NT2/D1 (cell line): ENCODE results near the gene TMEM245.
"Not testable (repeated sequence)": the region's sequence is repeated elsewhere in the genome, so short reads cannot be mapped to it uniquely, and the experiment has no call there.

ENCODE experiments used
- DNase-seq: peaks from one replicate; pipeline ENCODE4 v3.0.0-alpha.2; 2011; ENCODE audit warnings: low read depth, low spot score
- H3K27me3 ChIP-seq: 2 replicates; pipeline ENCODE4 v1.6.0; 2011; ENCODE audit warnings: mild to moderate bottlenecking; ENCODE audit not compliant: insufficient read length, insufficient read depth
- H3K36me3 ChIP-seq: 2 replicates; pipeline ENCODE4 v1.6.1; 2011; ENCODE audit warnings: mild to moderate bottlenecking, low read length, mixed read lengths; ENCODE audit not compliant: insufficient read depth, insufficient read length
- H3K4me1 ChIP-seq: 2 replicates; pipeline ENCODE4 v1.5.1; 2011; ENCODE audit not compliant: insufficient read depth, insufficient read length
- H3K4me3 ChIP-seq: 2 replicates; pipeline ENCODE4 v1.5.1; 2011; ENCODE audit warnings: low read depth; ENCODE audit not compliant: insufficient read length
- H3K9ac ChIP-seq: 2 replicates; pipeline ENCODE4 v1.6.0; 2011; ENCODE audit warnings: low read depth; ENCODE audit not compliant: insufficient read length
- H3K9me3 ChIP-seq: 2 replicates; pipeline ENCODE4 v1.5.1; 2011; ENCODE audit warnings: mild to moderate bottlenecking, low read length; ENCODE audit not compliant: insufficient read depth
- SUZ12 ChIP-seq: IDR thresholded peaks from 2 replicates; pipeline ENCODE4 v1.6.1; 2011; ENCODE audit not compliant: insufficient read length, insufficient read depth; ENCODE audit errors: extremely low read depth
- YY1 ChIP-seq: IDR thresholded peaks from 2 replicates; pipeline ENCODE4 v1.6.1; 2011; ENCODE audit not compliant: insufficient read length, insufficient read depth
- ZNF274 ChIP-seq: IDR thresholded peaks from 2 replicates; pipeline ENCODE4 v1.6.1; 2011; ENCODE audit warnings: mild to moderate bottlenecking, low read depth, low read length

TMEM245 gene

DNA sequence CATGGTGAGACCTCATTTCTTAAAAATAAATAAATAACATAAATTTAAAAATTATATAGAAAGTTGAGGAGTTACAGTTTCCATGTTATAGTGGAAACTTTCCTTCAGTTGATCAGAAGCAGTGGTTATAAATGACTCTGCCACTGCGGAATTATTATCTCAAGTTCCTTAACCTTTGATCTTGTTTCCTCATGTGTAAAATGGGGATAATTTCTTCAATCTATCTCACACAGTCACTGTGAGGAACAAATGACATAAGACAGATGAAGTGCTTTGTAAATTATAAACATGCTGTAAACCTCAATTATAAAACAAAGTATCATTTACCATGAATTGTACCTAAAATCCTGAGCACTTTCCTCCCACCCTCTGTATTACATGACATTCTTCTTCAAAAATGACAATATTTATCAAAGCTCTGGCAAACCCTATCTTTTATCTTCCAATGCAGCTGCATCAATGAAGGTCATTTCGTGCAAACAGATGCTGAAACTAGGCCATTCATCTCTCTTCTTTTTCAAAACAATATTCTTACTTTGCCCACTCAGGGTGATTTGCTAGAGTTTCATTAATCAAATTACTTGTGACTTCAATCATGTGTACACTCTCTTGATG lies 46.8 kb downstream of the TMEM245 start:
- no peak for DNase-seq
- H3K4me3 ChIP-seq: no peak overlapping the region
- no peak for TF ChIP-seq ZNF274
- TF ChIP-seq SUZ12: no peak
- no peak for TF ChIP-seq YY1
- H3K4me1 ChIP-seq: no peaks in the 10 kb centered on the region
- peaks cover 69% of the 10 kb centered on the region for H3K36me3 ChIP-seq
- H3K9ac ChIP-seq: no peak overlapping the region
- no peaks in the 10 kb centered on the region for H3K9me3 ChIP-seq
- no peaks in the 10 kb centered on the region for H3K27me3 ChIP-seq

DNA sequence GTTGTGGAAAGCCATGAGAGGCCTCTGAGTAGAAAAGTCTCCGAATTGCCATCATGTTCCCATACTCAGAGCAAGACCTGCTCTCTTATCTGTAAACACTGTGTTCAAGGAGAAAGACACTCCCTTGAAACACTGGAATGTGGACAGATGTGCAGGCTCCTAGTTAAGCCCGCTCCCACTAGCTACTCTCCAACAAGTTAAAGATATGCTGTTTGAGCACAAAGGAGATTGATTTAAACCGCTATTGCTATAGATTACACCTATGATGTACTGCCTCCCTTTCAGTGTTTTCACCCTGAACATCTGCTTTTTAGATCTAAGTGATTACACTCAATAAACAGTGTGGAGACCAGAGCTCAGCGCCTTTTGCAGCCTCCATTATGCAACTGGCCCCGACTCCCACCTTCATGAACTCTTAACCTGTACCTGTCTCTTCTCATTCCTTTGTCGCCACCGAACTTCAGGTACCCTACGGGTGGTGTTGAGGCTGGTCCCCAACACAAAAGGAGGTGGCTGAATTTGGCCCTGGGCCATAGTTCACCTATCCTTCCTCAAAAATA lies 47.5 kb downstream of the TMEM245 start:
- Histone ChIP-seq H3K9ac (no peak overlapping the region), H3K9me3 (no peaks in the 10 kb centered on the region), H3K4me3 (no peak overlapping the region), H3K4me1 (no peaks in the 10 kb centered on the region), H3K27me3 (no peaks in the 10 kb centered on the region), H3K36me3 (peaks cover 75% of the 10 kb centered on the region)
- TF ChIP-seq ZNF274 (no peak), SUZ12 (no peak), YY1 (no peak)
- no peak for DNase-seq

DNA sequence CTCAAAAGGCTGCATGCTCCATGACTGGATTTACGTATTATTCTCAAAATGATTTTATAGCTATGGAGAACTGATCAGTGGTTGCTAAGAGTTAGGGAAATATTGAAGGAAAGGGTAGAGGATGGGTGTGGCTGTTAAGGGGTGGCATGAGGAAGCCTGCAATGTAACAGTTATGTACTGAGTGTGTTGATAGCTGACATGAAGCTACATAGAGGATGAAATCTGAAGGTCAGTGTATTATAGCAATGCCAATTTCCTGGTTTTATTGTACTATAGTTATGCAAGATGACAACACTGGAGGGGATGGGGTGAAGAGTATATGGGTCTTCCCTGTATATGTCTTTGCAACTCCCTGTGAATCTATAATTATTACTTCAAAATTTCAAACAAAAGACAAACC lies 51.0 kb downstream of the TMEM245 start:
- peaks cover 79% of the 10 kb centered on the region for H3K36me3 ChIP-seq
- no peaks in the 10 kb centered on the region for H3K27me3 ChIP-seq
- no peaks in the 10 kb centered on the region for H3K4me1 ChIP-seq
- no peak for DNase-seq
- no peak overlapping the region for H3K9ac ChIP-seq
- TF ChIP-seq SUZ12: no peak
- TF ChIP-seq YY1: no peak
- TF ChIP-seq ZNF274: no peak
- no peaks in the 10 kb centered on the region for H3K9me3 ChIP-seq
- H3K4me3 ChIP-seq: no peak overlapping the region

DNA sequence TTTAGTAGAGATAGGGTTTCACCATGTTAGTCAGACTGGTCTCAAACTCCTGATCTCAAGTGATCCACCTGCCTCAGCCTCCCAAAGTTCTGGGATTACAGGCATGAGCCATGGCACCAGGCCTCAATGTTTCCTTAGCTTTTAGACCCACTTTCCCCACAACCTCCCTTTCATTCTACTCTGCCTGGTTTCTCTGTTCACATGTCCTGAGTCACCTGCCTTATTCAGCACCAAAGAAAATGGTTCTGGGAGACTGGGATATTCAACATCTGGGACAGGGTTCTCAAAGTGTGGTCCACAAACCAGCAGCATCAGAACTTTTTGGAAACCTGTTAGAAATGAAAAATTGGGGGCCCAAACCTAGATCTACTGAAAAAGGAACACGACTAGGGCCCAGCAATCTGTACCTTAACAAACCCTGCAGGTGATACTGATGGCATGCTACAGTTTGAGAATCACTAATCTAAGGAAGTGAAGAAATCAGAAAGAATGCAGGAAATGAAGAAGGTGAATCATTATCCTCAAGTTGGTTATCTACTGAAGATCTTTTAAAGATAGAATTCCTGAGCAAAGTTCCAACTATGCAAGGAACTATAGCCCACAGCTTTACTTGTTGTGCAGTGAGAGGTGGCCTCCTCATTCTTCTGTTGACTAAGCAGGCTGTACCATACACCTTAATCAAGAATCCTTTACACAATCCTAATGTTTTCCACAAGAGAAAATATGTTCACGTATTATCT lies 54.6 kb downstream of the TMEM245 start:
- Histone ChIP-seq H3K4me1 (no peaks in the 10 kb centered on the region), H3K27me3 (no peaks in the 10 kb centered on the region), H3K9me3 (no peaks in the 10 kb centered on the region), H3K36me3 (peaks cover 75% of the 10 kb centered on the region), H3K4me3 (no peak overlapping the region), H3K9ac (no peak overlapping the region)
- TF ChIP-seq ZNF274: no peak
- no peak for TF ChIP-seq SUZ12
- no peak for TF ChIP-seq YY1
- DNase-seq: no peak

DNA sequence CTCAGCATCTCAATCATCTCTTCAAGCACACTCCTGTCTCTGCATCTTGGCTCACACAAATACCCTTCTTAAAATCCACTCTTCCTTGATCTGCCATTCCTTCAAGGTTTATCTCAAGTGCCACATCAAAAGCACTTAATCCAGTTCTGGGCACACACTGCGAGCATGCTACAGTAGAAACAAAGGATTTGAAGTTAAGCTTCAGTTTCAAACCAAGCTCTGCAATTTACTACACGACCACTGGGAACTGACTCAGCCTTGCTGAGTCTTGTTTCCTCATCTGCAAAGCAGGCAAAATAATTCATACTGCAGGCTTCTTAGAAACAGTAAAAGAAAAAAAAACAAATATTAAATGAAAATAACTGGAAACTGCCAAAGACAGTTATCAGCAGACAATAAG lies 56.0 kb downstream of the TMEM245 start:
- TF ChIP-seq YY1 (no peak), SUZ12 (no peak), ZNF274 (no peak)
- H3K36me3 ChIP-seq: peaks cover 74% of the 10 kb centered on the region
- DNase-seq: no peak

DNA sequence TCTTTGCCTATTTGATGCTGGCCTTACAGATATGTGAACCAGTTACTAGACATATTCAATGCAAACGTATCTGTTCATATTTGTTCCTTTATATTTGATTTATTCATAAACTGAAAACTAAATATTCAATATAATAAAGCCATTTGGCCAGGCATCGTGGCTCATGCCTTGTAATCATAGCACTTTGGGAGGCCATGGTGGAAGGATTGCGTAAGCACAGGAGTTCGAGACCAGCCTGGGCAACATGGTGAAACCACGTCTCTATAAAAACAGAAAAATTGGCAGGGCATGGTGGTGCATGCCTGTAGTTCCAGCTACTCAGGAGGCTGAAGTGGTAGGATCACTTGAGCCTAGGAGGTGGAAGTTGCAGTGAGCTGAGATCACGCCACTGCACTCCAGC lies 57.2 kb downstream of the TMEM245 start:
- Histone ChIP-seq H3K9ac (no peak overlapping the region), H3K4me3 (no peak overlapping the region), H3K27me3 (no peaks in the 10 kb centered on the region), H3K4me1 (no peaks in the 10 kb centered on the region), H3K9me3 (no peaks in the 10 kb centered on the region), H3K36me3 (peaks cover 69% of the 10 kb centered on the region)
- no peak for DNase-seq
- TF ChIP-seq SUZ12 (no peak), ZNF274 (no peak), YY1 (no peak)

More for the DNA sequence above, 56.0 kb downstream of the TMEM245 start:
- Histone ChIP-seq H3K9me3 (no peaks in the 10 kb centered on the region), H3K27me3 (no peaks in the 10 kb centered on the region), H3K4me1 (no peaks in the 10 kb centered on the region), H3K9ac (no peak overlapping the region), H3K4me3 (no peak overlapping the region)

DNA sequence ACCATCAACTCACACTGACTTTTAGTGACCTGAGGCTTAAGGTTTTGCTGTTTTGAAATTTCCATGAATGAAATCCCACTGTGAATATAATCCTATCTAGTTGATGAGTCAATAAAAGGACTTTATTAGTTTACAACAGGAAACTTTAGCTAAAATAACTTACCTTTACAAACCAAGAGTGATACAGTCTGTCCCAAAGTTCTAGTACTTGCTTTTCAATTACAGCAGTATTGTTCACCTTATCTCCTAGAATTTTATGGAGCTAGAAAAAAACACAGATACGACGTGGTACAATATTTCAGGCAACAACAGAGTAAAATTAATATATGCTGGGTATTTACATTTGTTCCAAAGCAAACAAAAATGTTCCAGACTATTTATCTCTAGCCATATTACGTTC lies 59.6 kb downstream of the TMEM245 start:
- Histone ChIP-seq H3K9me3 (no peaks in the 10 kb centered on the region), H3K4me3 (no peak overlapping the region), H3K36me3 (peaks cover 77% of the 10 kb centered on the region), H3K9ac (no peak overlapping the region), H3K4me1 (no peaks in the 10 kb centered on the region), H3K27me3 (no peaks in the 10 kb centered on the region)
- no peak for DNase-seq
- TF ChIP-seq SUZ12 (no peak), ZNF274 (no peak), YY1 (no peak)

DNA sequence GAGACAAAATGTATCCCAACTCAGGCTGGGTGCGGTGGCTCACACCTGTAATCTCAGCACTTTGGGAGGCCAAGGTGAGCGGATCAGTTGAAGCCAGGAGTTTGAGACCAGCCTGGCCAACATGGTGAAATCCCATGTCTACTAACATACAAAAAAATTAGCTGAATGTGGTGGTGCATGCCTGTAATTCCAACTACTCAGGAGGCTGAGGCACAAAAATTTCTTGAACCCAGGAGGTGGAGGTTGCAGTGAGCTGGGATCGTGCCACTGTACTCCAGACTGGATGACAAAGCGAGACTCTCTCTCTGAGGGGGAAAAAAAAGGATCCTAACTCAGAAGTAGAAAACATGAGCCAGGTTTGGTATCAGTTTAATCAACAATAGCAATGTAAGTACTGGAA lies 66.6 kb downstream of the TMEM245 start:
- peaks cover 83% of the 10 kb centered on the region for H3K36me3 ChIP-seq

More for the DNA sequence above, 66.6 kb downstream of the TMEM245 start:
- not testable (repeated sequence) for H3K9me3 ChIP-seq, H3K4me1 ChIP-seq, H3K27me3 ChIP-seq, H3K4me3 ChIP-seq, DNase-seq, H3K9ac ChIP-seq
